Activated CD4-positive, CD25-positive, alpha-beta regulatory T cell treated with anti-CD3 and anti-CD28 coated beads, Interleukin-2, amount 50 U/mL, for 24 hours (primary cell): ENCODE data around the gene FXYD6.

Experiments used
- ATAC-seq, 2 donors: fragments of 150-1000 bp; cut with Tn5 transposase; one replicate each; pipeline ENCODE4 v1.10.0; 2021; ENCODE audit warnings: mild to moderate bottlenecking in 1 of 2, moderate library complexity in 1 of 2

Gene FXYD6

DNA sequence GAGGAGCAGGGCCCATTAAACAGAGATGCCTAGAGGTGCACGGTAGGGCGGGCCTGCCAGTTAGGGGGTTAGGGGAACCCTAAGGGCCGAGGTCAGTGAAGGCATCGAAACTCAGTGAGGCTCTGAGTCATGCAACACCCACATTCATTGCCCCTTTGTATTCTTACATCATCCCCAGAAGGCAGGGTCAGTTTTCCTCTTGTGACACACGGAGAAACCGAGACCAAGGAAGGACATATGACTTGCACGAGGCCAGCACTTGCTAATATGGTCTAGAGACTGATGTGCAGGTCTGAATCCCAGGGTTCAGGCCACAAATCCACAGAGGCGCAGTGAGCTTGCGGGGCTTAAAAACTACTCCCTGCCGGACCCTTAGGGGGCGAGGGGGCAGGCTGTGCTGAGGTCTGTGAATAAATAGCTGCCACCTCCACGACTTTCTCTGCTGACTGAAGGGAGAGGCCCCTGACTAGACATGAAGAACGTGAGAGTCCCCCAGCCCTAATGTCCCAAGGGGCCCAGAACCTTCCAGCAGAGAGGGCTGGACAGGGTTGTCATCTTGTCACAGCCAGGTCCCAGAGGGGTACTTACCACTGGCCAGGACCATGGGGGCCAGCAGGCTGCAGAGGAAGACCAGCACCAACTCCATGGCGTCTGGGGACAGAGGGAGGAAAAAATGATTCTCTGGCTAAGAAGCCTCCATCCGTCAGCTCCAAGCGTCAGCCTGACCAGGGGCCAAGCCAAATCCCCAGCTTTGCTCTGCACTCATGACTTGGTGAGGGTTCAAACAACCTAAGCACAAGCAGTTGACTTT lies 34.1 kb downstream of the FXYD6 start:
- no peak for ATAC-seq

DNA sequence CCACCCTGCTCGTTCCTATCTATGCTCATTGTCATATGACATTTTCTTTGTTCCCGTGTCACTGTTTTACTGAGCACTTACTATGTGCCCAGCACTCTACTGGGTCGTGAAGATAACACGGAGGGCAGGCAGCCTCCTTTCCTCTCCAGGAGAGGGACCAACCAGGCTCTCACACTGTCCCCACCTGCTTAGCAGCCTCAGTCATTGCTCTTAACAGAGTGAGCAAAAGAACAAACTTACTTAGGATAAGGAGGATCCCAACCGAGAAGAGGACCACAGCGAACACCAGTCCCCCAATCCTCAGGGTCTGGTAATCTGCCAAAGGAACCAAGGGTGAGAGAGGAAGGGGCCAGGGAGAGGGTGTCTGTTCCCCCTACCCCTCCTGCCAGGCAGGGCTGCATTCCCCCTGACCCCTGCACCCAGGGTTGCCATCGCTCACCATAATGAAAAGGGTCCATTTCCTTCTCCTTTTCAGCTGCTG lies 34.9 kb downstream of the FXYD6 start:
- no peak for ATAC-seq

DNA sequence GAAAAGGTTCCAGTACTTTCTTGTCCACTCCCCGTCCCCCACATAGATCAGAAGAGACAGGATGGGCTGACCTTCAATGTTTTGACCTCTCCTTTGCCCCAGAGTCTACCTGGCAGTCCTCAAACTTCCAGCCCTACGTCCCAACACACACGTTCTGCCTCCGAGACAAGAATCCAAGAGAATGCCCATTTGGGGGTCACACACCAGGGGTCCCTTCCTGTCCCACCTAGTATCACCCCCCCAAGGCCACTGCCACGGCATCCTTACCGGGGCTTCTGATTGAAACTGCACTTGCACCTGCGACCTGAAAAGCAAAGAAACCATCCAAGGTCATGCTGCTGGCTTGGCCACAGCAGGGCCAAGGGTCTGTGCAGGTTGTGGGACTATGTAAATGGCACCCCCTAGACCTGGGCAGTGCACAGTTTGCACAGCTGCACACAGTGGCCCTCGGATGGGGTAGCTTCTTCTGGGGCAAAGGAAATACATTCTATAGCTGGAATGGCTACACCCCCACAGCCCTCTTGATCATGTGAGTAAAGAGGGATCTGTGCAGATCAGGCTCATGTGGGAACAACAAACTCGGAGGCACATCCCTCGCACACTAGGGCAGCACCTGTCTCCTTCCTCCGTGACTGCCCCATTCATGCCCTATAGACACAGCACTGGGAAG lies 35.4 kb downstream of the FXYD6 start:
- no peak for ATAC-seq

DNA sequence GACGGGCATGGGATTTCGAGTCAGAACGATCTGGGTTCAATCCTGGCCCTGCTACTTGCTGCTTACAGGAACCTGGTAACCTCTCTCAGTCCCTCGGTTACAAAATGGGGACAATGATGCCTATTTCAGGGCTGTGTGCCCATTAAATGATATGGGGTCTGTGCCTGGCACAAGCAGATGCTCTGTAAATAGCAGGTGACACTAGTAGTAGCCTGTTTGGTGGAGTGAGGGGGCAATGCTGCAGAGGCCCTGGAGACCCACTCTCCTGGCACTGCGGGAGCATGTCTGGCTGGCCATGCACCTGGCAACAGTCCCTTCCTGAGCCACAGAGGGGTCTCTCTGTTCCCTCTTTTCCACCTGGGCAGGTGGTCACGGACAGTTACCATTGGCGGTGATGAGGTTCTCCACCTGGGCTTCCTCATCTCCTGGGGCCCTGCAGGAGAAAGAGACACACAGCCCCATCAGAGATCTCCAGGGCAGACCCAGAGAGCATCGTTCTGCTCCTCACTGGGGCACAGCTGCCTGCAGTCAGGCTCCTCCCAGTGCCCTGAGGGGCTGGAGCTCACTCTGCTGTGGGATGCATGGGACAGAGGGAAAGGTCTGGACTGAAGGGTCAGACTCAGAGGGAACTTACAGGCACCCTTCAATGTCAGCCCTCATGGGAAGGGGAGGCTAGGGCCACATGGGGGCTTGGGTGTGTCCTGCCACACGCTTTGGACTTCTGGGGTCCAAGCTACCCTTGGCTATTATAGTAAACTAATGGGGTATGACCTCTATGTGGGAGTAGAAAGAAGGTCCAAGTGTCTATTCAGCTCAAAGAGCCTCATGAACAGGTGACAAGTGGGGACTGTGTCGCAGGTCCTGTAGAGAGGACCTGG lies 36.3 kb downstream of the FXYD6 start:
- ATAC-seq, result no peak

DNA sequence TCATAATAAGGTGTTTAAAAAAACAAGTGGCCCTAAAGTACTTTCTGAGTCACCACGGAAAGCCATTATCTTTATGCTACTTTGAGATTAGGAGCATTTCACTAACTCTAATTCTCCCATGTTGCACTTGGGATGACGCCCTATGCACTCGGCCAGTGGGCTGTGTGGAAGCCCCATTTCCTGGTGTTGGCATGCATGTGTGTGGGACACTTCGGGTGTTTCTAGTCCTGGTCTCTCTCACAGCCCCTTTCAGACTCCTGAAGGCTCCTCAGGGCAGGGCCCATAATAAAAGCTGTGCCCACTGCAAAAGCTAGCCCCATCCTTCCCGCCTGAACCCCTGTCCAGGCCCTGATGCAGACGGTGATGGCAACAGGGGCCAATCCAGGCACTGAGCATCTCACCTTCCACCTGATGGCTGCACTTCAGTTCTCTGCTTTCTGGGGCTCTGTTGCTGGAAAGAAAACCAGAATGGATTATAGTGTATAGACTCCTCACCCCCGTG lies 37.0 kb downstream of the FXYD6 start:
- no peak for ATAC-seq

DNA sequence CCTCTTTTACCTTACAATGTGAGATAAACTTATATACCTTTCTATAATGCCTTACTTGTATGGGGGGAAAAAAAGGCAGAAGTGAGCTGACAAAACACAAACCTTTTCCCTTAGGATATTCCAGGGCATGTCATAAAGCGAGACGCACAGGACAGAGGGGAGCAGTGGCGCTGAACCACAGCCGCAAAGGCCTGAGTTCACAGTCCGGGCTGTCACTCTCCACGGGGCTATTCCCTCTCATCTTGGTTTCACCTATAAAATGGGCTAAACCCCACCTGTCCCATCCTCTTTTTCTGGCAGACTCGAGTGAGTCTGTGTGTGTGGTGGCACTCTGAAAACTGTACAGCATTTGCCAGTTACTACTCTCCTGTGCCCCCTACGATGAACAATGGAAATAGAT lies 37.6 kb downstream of the FXYD6 start:
- no peak for ATAC-seq

DNA sequence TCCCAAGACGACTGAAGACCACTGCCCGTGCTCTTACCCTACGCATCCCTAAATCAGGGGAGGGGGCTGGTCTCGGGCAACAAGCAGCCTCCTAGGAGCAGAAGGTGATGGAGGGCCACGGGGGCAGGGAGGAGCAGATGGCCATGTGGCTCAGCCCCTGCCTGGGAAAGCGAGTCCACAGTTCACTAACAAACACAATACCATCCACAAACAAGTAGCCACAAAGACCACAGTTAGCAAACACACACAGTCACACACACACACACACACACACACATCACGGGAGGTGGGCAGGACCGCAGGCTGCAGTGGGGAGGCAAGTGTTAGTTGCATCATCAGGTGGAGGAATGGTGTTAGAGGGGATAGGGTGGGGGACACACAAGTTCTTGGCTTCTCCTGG lies 38.7 kb downstream of the FXYD6 start:
- no peak for ATAC-seq

DNA sequence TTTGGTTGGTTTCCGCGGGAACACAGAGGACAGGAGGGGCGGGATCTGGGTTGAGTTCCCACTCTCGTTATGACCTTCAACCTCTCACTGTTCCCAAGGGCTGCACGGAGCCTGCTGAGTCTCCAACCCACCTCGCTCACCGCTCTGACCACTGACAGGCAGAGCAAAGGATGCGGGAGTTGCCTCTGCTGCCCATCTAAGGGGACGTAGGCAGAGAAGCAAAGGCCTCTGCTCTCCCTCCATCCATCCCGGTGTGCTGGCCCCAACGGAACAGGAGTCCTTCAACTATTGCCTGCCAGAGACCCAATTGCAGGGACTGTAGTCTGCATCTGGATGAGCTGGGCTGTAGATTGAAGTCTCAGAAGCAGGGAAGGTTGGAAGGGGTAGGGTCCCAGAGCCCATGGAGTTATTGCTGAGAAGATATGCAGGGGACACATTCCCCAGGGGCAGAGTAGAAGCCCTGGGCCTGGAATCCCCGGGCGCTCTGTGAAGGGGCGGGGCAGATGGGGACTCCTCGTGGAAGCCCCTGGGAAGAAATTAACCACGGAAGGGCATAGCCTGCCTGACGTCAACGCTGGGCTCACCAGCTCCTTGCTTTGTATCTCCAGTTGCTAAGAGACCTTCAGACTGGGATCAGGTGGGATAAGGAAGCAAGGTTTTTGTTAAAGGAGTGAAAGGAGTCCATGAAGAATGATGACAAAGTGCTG lies 39.2 kb downstream of the FXYD6 start:
- no peak for ATAC-seq

DNA sequence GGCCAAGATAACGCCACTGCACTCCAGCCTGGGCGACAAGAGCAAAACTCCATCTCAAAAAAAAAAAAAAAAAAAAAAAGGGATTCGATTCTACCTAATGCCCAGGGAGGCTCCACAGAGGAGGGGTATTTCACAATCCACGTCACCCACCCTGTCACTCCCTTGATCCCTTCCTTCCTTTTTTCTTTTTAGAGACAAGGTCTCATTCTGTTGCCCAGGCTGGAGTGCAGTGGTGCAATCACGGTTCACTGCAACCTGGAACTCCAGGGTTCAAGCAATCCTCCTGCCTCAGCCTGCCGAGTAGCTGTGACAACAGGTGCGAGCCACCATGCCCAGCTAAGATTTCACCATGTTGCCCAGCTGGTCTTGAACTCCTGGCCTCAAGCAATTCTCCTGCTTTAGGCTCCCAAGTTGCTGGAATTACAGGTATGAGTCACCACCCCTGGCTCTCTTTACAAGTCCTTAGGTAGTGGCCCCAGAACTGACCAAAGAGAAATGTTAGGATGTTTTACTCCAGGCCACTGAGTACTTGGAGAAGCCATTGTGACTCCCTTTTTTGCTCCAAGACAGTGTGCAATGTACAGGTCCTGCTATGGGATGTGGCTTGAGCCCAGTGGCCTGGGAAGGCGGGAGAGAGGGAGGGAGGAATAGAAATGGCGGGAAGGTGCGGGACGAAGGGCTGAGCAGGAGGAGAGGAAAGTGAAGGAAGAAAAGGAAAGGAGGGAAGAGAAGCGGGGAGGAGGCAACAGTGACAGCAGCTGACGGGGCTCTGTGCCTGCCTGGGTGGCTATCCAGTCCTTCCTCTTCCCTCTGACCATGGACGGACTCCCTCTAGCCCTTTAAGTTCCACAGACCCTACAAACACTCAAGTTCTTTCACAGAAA lies 40.1 kb downstream of the FXYD6 start:
- no peak for ATAC-seq

DNA sequence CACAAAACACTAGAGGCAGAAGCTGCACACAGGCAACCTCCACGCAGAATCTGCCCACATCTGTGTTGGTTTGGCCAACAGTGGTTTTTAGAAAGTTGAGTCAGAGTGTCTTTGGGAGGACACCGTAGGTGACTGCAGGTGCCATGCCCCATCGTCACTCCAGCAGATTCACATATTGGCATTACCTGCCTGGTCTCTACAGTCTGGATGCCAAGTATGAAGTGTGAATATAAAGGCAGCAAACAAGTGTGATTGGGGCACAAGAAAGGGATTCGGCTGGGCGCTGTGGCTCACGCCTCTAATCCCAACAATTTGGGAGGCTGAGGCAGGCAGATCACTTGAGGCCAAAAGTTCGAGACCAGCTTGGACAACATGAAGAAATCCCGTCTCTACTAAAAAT lies 40.9 kb downstream of the FXYD6 start:
- no peak for ATAC-seq

DNA sequence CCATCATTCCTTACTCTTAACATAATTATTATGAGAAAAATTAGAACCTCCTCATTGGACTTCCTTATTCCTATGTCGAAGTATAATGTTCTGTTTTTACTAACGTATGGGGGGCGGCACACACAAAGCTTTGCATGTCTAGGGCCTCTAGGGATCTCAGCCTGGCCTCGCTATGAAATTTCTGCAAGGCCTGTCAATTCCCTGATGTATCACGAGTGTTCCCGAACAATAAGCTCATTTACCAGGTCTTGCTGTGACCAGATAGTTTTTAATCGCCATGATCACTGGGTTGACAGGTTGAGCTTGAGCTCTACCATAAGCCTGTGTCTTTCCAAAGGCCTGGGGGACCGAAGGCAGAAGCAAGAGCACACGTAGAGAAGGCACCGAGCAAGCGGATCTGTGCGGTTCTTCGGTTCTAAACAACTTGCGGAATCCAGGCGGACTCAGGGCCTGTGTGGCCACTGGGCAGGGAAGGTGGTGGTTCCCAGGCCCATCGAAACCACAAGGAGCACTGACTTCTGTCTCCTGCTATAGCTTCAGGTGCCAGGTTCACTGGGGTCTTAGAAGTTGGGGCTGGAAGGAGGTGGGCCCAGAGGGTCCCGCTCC lies 41.5 kb downstream of the FXYD6 start:
- no peak for ATAC-seq

DNA sequence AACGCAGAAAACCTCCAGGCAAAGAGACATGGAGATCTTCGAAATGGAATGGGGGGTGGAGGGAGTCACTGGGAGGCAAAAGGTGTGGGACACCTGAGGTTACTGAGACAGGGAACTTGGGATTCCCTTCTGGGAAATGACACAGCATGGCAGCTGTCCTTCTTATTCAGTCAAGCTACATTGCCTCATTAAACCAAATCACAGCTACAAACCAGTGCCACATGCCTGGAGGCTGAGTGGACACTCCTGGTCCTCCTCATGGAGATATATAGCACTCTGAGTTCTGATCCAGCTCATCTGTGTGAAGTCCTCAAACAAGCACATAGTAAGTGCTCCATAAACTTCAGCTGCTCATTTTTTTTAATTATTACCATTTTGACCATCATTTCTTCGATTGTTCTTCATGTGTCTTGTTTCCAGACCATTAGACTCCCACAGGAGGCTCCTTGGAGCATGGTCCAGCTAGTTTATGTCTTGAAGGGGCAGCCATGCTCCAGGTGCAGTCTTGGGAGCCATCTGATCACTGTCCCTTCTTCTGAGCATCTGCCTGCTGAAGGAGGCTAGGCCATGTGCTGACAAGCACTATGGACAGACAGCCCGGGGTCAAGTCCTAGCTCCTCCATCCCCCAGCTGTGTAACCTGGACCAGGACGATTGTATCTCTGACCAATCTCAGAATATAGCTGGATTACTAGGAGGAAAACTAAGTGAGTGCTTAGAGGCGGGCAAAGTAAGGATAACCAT lies 42.2 kb downstream of the FXYD6 start:
- no peak for ATAC-seq

DNA sequence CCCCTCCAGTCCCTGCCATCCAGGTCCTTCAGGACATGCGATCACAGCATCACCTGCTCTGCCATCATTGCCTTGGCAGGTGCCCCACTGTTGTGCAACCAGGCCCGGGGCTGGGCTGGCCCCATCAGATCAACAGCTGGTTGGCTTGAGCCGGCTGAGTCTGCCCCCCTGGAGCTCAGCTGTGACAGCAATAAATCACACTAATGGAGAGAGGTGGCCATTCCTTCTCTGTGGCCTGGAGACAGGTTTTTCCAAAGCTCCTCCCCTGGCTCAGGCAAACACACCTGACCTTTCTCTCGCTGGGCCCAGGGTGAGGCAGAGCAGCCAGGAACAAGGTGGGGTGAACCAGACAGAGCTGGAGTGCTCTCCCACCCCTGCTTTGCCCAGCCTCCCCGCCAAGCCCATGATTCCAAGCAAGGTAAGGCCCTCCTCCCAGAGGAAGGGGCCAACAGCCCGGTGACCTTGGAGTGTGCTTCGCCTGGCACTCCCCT lies 43.0 kb downstream of the FXYD6 start:
- no peak for ATAC-seq

DNA sequence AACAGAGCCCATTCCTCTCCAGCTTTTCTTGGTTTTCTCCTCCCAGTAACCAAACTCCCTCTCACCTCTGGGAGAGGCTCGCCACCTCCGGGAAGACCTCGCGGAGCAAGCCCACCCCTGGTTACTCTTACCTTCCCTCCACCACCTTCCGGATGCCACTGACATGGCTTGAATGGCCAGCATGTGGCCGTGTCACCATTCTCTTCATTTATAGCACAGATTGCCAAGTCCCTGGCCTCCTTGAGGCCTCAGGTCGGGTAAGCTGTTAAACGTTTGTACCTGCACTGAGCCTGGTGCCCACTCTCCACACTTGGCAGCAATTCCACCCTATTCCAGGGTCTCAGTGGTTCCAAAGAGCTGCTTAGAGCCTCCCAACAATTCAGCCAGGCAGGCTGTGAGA lies 43.9 kb downstream of the FXYD6 start:
- no peak for ATAC-seq

DNA sequence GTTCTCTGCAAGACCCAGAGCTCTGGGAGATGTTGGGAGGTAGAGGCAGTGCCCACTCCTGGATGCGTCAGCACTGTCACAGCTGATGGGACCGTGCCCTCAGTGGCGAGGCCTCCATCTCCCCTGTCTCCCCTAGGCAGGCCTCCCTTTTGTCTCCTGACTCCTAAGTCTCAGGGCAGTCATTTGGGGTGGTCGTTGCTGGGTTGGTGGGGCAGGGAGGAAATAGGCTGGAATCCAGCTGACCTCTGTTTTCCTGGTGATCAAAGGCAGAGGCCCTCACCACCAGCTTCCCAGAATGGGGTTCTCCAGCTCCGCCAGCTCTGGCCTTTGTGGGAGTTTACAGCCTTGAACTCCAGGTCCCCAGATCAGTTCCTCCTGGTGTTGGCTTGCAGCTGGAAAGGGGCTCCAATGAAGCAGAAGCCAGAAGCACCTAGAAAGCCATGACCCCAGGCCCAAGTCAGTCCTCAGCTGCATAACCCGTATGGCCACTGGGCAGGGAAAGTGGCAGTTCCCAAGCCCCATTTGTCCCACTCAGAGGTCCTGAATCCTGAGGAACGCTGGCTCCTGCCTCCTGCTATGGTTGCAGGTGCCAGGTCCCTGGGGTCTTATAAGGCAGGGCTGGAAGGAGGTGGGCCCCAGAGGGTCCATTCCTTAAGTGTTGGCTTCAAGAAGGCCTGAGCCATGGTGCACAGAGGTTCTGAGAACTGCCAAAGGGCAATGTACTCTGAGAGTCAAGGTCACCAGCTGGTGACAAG lies 44.6 kb downstream of the FXYD6 start:
- ATAC-seq, result no peak

DNA sequence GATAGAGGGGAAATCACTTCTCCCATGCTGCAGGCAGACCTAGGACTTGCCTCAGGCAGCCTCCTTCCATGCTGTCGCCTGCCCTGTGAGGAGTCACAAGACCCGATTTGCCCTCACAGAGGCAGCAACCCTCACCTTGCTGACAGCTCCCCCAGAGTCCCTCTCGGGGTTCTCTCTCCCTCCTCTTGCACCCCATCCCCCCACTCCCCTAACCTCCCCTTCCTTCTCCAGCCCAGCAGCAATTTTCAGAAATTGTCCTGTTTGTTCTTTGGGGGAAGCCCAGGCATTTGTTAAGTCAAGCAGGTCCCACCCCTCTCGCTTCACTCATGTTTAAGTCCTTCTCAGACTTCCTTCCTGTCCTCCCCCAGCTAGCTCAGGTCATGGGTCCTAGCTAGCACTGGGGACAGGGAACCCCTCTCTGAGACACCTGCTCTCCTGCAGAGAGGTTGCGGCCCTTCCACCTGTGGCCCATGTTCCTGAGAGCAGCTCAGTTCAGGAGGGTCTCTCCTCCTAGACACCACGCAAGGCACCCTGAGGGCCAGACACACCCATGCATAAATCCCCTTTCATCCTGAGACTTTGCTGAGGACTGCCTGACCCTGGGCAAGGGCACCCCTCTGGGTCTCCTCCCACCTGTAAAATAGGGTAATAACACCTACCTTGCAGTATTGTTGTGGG lies 45.6 kb downstream of the FXYD6 start:
- no peak for ATAC-seq

DNA sequence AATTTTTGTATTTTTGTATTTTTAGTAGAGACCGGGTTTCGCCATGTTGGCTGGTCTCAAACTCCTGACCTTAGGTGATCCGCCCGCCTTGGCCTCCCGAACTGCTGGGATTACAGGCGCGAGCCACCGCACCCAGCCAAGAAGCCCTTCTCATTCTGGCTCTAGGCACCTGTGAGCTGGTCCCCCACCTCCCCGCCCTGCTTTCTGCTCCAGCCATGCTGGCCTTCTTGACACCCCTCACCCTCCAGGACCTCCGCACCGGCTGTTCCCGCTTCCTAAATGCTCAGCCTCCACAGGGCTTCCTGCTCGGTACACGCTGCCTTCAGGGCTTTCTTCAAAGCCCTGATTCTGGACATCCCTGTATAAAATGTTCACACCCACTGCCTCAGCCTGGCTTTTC lies 46.4 kb downstream of the FXYD6 start:
- no peak for ATAC-seq

DNA sequence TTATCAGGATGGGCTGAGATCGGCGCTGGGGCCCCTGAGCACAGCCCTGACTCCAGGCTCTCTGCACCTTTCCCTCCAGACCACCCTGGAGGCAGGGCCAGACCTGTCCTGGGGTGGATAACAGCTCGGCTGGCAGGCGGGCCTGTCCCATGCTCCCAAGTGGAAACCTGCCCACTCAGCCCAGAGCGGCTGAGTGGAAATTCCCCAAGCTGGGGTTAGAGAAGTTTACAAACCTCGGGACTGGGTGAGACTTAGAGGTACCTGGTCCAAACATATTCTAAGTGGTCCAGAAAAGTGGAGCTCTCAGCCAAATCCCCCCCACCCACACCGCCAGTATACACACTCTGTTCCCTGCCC lies 47.1 kb downstream of the FXYD6 start:
- ATAC-seq, result no peak
